ENCODE data around the gene C1QBP. TPM values are rescaled to one million over a fixed set of nuclear protein-coding genes. Genes with fewer than 3 reads are reported as not detected.

The C1QBP gene
- total and polyA plus RNA-seq, 9 donors, result 58.1 to 192 (median 73.6) TPM

DNA sequence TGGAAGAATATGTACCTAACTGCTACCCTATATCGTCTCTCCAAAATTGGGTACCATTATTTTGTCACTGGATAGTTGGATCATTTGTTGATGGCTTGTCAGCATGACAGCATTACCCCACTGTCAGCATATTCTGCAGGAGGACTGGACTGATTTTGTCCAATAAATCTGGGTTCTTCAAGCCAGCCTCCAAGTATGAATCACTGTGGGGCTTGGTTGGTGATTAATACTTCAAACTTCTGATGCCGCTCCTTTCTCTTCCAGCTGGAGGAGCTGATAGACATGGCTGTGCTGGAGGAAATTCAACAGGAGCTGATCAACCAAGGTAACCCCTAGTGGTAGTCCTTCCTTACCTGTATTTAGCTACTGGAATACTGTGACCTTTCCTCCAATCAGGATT lies 16.4 kb downstream of the C1QBP start:
- Histone ChIP-seq H3K36me3 (no peaks in the 10 kb centered on the region), H3K27ac (no peak overlapping the region), H3K27me3 (no peaks in the 10 kb centered on the region), H3K4me1 (ENCODE audit: insufficient read depth) (peaks cover 4% of the 10 kb centered on the region), H3K4me3 (no peak overlapping the region), H3K9me3 (no peaks in the 10 kb centered on the region)
- intact Hi-C loops (cut with DNase I), result no loop called here
- no peak for DNase-seq
- TF ChIP-seq CTCF (IDR thresholded peaks at IDR 0.05) (no peak), EP300 (IDR thresholded peaks at IDR 0.05) (no peak), POLR2A (IDR thresholded peaks at IDR 0.05) (no peak)
- 86 to 94% (median 92%) methylated on average over 2 of the region's 2 CpGs for WGBS, 3 donors

DNA sequence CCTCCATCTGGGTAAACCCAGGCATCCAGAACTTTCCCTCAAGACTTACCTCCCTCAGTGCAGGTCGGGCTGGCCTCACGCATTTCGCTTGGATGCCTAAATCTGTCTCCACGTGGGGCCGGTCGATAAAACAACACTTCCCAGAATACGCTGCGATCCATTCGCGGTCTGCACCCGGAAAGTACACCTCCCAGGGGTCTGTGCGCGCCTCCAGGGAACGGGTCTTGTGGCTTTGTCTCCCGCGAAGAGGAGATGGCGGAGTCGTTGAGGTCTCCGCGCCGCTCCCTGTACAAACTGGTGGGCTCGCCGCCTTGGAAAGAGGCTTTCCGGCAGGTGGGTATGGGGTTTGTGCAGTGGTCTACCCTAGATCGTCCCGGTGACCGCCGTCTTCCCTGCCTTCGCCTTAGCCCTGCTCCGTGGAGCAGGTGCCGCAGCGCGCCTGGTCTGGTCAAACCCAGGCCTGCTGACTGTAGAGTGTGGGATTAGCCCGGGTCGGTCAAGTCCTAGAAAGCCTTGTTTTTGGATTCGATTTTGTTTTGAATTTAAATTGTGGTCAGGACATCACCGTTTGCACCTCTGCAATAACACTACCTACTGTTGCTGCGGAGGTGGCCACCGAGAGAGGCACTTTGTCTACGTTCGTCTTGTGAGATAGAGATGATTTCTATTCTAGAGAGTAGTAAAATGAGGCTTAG lies 18.8 kb downstream of the C1QBP start, which contains the start of gene RPAIN:
Gene RPAIN (plus strand): TSS at position 224 of the 695 bp plus-strand sequence. CDS start 29 bp downstream, at position 253.
- 0% methylated on average over 34 to 41 of the region's 41 CpGs for WGBS, 3 donors

DNA sequence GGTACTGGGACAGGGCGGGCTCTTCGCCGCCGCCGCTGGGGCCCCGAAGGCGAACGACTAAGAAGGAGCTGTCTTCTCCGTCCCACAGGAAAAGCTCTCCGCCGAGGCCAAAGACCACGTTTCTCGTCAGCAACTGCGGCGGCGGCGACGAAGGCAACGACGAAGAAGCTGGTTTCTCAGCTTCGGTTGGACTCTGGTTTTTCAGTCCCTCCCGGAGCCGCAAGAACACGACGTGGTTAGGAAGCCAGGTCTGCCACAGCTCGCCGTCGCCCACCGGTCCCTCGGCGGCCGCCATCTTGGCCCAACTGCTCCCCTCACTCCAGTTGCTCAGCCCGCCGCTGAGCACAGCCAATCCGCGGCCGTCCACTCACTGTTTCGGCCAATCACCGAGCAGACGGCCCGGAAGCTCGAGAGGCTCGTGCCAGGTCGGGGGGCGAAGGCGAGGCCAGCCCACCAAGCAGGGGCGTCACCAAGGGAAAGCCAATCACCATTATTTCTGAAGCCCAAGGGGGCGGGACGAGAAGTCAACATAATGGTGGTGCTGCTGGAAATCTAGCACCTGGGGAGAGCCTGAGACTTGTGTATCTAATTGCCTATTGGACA lies 19.5 kb downstream of the C1QBP start, which contains the start of gene NUP88:
Gene NUP88 (minus strand): TSS at position 307 of the 603 bp plus-strand sequence. CDS start 12 bp downstream, at position 295.
- Histone ChIP-seq H3K27me3 (no peaks in the 10 kb centered on the region), H3K27ac (peak within 1 kb of the TSS; percentile 11 to 81), H3K4me3 (peak within 1 kb of the TSS; percentile 43), H3K9me3 (no peaks in the 10 kb centered on the region), H3K36me3 (no peaks in the 10 kb centered on the region), H3K4me1 (ENCODE audit: insufficient read depth) (peaks cover 6% of the 10 kb centered on the region)
- intact Hi-C loops (cut with DNase I), result no loop called here
- peak; percentile 95 to 97 (median 95) for DNase-seq
- WGBS, 3 donors, result 0 to 1% (median 1%) methylated on average over 45 to 49 of the region's 49 CpGs
- no peak for TF ChIP-seq EP300 (IDR thresholded peaks at IDR 0.05)
- peak; percentile 62 for TF ChIP-seq POLR2A (IDR thresholded peaks at IDR 0.05)

More for the DNA sequence above, 18.8 kb downstream of the C1QBP start, which contains the start of gene RPAIN:
- intact Hi-C loops (cut with DNase I), result no loop called here
- peaks cover 6% of the 10 kb centered on the region for H3K4me1 ChIP-seq (ENCODE audit: insufficient read depth)
- peak; percentile 82 to 89 (median 85) for DNase-seq
- TF ChIP-seq POLR2A (IDR thresholded peaks at IDR 0.05) (peak; percentile 66), EP300 (IDR thresholded peaks at IDR 0.05) (no peak)
- H3K4me3 ChIP-seq, result peak within 1 kb of the TSS; percentile 43
- no peaks in the 10 kb centered on the region for H3K36me3 ChIP-seq
- no peaks in the 10 kb centered on the region for H3K9me3 ChIP-seq
- peak within 1 kb of the TSS; percentile 11 to 81 for H3K27ac ChIP-seq
- H3K27me3 ChIP-seq, result no peaks in the 10 kb centered on the region

DNA sequence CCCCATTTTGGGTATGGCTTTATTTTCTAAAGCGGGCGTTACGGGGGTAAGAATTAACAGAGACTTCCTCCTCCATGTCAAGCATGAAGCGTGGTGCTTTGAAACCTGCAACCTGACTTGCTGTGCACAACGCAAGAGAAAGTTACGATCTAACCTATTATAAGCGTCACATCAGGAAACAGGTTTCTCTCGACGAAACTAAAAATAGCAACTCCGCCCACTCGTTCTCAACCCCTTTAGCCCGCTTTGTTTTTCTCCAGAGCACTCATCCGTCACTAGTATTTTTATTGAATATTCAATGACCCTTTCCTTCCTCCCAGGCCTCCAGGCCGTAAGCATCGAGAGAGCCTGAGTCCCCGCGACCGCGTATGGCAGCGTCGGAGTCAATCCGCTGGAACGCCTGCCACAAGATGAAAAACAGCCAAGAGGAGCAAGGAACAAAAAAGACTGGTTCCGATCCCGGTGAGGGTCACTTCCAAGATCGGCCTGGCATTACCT lies 20.0 kb downstream of the C1QBP start:
- H3K36me3 ChIP-seq, result no peaks in the 10 kb centered on the region
- WGBS, 3 donors, result 0% methylated on average over 26 of the region's 26 CpGs
- H3K4me1 ChIP-seq (ENCODE audit: insufficient read depth), result peaks cover 6% of the 10 kb centered on the region
- TF ChIP-seq EP300 (IDR thresholded peaks at IDR 0.05), result no peak
- no peak for TF ChIP-seq CTCF (IDR thresholded peaks at IDR 0.05)
- TF ChIP-seq POLR2A (IDR thresholded peaks at IDR 0.05), result no peak
- peak overlapping the region; percentile 43 for H3K4me3 ChIP-seq
- no peaks in the 10 kb centered on the region for H3K27me3 ChIP-seq
- no peaks in the 10 kb centered on the region for H3K9me3 ChIP-seq
- intact Hi-C loops (cut with DNase I), result no loop called here
- H3K27ac ChIP-seq, result peak overlapping the region; percentile 11 to 49
- peak in 1 of 5 donors; percentile 42 for DNase-seq

DNA sequence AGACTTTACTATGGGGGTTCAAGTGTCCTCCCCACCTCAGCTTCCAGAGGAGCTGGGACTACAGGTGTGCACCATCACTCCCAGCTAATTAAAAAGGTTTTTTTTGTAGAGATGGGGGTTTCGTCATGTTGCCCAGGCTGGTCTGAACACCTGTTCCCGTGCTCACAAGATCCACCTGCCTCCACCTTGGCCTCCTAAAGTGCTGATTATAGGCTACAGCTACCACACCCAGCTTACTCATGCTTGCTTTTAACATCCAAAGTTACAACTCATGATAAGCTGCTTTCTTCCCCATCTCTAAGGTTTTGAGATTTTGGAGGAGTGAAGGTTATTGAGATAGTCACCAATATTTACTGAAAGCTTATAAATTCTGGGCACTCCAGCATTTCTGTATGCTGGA lies 22.1 kb downstream of the C1QBP start:
- intact Hi-C loops (cut with DNase I), result no loop called here
- Histone ChIP-seq H3K4me1 (ENCODE audit: insufficient read depth) (peaks cover 6% of the 10 kb centered on the region), H3K27ac (no peak overlapping the region), H3K9me3 (no peaks in the 10 kb centered on the region), H3K27me3 (no peaks in the 10 kb centered on the region), H3K36me3 (no peaks in the 10 kb centered on the region), H3K4me3 (no peak overlapping the region)
- 83 to 92% (median 90%) methylated on average over 2 of the region's 2 CpGs for WGBS, 3 donors
- DNase-seq, result no peak
- TF ChIP-seq POLR2A (IDR thresholded peaks at IDR 0.05), result no peak
- TF ChIP-seq CTCF (IDR thresholded peaks at IDR 0.05), result no peak
- no peak for TF ChIP-seq EP300 (IDR thresholded peaks at IDR 0.05)

Measured in ovary (tissue), 9 donors.